Measurements from ENCODE around the gene AGMAT.

Gene AGMAT

GRCh38 chr1:15568387-15569073 is 16.3 kb downstream of the AGMAT start:
- DNase-seq (ENCODE audit: low spot score) = no peak

GRCh38 chr1:15559189-15559810 is 25.6 kb downstream of the AGMAT start:
- DNase-seq (ENCODE audit: low spot score) = no peak

- no peak for DNase-seq (ENCODE audit: low spot score)
These were observed 26.3 kb downstream of the AGMAT start for GRCh38 chr1:15558516-15558915.

- no peak for DNase-seq (ENCODE audit: low spot score)
These were observed 27.3 kb downstream of the AGMAT start for GRCh38 chr1:15557594-15557993.

GRCh38 chr1:15557008-15557407 is 27.8 kb downstream of the AGMAT start:
- DNase-seq (ENCODE audit: low spot score) = no peak

GRCh38 chr1:15550573-15550972 is 34.3 kb downstream of the AGMAT start:
- no peak for DNase-seq (ENCODE audit: low spot score)

- DNase-seq (ENCODE audit: low spot score) = no peak
These were observed 38.2 kb downstream of the AGMAT start for GRCh38 chr1:15546641-15547040.

- DNase-seq (ENCODE audit: low spot score) = peak; percentile 50
These were observed 41.0 kb downstream of the AGMAT start for GRCh38 chr1:15543589-15544568.

- no peak for DNase-seq (ENCODE audit: low spot score)
These were observed 41.6 kb downstream of the AGMAT start for GRCh38 chr1:15543251-15543588.

GRCh38 chr1:15542388-15543250 is 42.2 kb downstream of the AGMAT start:
- DNase-seq (ENCODE audit: low spot score) = no peak

GRCh38 chr1:15541231-15541792 is 43.5 kb downstream of the AGMAT start:
- DNase-seq (ENCODE audit: low spot score) = no peak

- no peak for DNase-seq (ENCODE audit: low spot score)
These were observed 44.7 kb downstream of the AGMAT start for GRCh38 chr1:15540186-15540585.

GRCh38 chr1:15538771-15539170 is 46.1 kb downstream of the AGMAT start:
- DNase-seq (ENCODE audit: low spot score) = no peak

GRCh38 chr1:15531682-15532081 is 53.2 kb downstream of the AGMAT start:
- no peak for DNase-seq (ENCODE audit: low spot score)

GRCh38 chr1:15531003-15531402 is 53.8 kb downstream of the AGMAT start:
- DNase-seq (ENCODE audit: low spot score) = no peak

GRCh38 chr1:15526490-15527339 is 58.1 kb downstream of the AGMAT start, which contains the start of gene DNAJC16:
Gene DNAJC16 (plus strand): TSS chr1:15526848. CDS start chr1:15529106, 2,258 bp downstream.
- peak; percentile 97 for DNase-seq (ENCODE audit: low spot score)

- DNase-seq (ENCODE audit: low spot score) = no peak
These were observed 58.8 kb downstream of the AGMAT start for GRCh38 chr1:15526021-15526489.

GRCh38 chr1:15525050-15526020 is 59.5 kb downstream of the AGMAT start:
- no peak for DNase-seq (ENCODE audit: low spot score)
